ENCODE results near the gene DST. TPM values are rescaled to one million over a fixed set of nuclear protein-coding genes. Genes with fewer than 3 reads are reported as not detected.

The DST gene
- total RNA-seq, 1 experiment from 2014 or later, result 75.5 TPM

DNA sequence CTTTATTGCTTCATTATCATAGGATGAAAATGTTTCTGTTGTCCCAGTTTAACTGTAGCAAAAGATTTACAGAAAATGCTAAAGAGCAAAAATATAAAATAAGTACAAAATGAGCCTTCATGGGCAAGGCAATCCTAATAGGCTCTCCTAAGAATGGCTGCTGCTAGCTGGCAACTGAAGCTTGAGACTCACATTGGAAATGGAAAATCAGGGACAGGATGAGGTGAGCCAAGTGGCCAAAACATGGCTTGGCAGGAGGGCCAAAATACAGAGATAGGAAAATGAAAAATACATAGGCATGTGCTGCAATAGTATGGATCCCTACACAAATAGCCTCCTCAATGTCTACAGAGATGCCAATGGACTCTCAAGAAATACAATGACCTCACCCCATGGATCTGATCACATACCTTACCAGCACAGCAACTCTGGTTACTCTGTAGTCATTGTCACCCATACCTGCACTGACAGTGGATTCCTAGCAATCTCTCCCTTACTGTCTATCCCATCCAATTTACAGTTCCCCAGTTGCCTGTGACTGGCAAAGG, 105.4 kb downstream of the DST start:
- DNase-seq (ENCODE audit: low spot score), result no peak

DNA sequence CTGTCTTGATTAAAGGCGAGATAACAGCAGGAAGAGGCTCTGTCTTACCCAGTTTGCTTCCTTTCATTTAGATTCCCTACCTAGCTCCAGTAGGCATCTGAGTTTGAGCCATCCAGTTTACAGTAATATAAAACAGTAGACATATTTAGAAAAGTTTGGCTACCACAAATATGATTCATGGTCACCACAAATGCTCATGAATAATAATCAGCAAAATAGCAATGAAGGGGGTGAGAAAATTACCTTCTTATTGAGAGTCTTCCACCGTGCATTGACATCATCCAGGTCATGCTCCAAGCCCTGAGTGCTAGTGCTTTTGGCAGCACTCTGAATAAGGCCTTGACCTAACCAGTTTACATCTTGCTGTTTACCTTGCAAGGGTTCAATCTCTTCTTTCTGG, 106.2 kb downstream of the DST start:
- no peak for DNase-seq (ENCODE audit: low spot score)

DNA sequence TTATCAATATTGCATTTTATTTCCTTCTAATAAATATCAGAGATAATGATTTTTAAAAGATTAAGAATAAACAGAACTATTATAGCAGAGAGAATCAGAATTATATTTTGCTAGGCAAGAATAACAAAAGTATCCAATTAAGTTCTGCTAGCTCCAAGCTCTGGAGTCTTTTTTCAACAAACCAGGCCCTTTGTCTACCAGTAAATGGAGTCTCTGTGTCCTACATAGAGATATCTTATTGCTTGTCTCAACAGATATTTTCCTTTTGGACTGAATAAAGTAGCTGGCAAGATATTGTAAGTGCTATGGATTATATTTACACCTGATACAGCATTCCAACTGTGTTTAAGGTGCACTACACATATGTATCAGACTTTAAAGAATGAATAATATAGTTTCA, 107.1 kb downstream of the DST start:
- DNase-seq (ENCODE audit: low spot score), result no peak

DNA sequence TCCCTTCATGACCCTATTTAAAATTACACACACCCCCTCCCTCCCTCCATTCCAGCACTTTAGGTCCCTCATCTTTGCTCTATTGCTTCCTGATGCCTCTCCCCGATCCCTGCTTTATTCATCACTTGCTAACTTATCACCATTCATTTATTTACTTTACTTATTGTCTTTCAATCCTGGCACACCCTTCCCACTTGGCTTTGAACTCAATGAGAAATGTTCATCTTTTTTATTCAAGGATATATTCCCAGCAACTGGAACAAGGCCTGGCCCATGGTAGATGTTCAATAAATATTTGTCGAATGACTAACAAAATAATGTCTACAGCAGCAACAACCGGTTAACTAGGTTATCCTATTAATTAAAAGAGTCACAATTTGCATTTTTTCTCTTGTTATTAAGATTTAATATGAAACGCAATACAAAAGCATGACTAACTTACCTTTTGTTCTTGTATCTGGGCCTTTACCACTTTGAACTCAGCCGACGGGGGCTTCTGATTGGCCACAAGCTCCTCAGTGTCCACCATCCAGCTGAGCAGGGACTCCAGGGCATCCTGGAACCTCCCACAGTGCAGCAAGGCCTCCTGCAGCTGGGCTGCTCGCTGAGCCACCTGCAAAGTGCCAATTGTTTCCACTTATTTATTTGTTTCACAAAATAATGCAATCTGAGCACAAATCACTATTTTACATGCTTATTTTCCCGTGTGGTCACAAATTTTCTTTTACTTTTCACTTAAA, 107.8 kb downstream of the DST start:
- no peak for DNase-seq (ENCODE audit: low spot score)

DNA sequence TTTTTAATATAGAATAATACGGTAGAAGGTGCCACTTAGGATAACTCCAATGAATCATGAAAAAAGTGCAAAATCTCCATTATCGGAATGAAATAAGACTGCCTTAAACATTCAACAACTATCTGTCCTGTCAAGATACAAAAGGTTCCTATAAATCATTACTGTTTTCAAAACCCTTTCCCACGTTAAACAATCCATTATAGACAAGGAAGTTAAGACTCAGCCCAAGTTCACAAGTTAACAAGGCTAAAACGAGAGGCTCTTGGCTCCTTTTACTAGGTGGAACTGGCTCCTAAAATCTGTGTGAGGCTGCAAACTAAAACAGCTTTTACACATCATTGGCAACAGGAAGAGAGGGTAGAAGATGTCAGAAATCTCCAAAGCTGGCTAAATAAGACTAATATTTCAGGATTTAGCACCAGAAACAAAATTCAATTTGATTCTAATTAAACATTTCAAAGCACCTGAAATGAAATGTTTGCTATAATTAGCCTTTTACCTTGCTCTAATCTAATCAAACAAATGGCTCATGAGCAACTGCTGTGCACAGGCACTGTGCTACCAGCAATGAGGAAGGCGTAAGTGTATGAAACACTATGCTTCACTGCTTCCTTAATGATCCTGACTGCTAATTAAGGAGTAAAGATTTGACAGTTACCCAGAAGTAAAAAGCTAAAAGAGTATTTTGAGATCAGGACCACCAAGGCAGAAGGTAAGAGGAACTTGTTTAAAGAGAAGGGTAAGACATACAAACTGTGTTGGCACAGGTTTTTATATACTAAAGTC, 109.7 kb downstream of the DST start:
- DNase-seq (ENCODE audit: low spot score), result no peak

DNA sequence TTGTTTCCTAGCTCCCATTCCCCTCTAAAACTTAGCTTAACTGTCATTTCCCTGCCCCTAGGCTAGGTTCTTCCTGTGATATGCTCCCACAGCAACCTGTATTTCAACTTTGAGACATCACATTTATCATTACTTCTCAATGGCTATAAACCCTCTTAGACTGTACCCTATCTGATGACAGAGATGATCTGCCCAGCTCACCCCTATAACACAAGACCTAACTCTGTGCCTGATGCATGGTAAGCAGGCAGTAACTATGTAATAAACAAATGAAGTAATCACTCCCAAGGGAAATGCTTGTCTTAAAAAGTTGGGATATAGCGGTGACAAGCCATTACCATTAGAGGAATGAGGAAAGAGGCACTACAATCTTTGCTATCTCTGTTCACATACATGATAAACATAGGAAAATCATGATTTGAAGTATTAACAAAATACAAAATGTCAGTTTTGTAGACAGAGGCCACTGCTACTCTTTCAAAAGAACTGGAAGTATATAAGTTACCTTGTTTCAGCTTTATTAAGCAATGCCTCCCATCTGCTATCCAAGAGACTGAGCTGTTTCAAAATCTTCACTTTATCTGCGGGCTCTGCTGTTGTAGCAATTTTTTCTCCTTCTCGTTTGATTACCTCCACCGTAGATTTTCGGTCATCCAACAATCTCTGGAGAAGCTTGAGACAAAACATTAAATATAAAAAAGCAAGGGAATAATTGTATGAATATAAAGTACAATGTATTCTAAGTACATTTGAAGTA, 110.7 kb downstream of the DST start:
- no peak for DNase-seq (ENCODE audit: low spot score)

DNA sequence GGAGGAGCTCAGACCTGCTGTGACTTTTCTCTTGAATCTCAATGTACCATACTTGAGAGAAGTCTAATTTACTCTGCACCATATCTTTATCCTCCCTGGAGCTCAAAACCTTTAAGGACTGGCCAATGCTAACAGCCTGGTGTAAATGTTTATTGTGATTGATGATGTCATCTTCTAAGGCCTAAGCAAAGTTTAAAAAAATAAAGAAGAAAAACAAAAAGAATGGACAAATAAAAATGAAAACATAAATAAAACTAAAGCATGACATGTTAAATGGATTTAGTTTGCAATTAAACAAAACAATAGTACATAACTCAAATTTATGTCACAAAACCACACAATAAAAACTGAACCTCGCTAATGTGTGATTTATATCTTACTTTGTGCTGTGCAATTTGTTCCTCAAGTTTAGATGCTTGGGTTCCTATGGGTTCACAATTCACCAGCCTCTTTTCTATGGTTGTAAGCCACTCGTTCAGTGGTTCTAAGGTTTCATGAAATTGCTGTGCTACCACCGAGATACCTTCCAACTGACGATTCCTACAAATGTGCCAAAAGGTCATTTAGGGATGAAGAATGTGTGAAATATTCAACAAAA, 113.0 kb downstream of the DST start:
- peak; percentile 48 for DNase-seq (ENCODE audit: low spot score)

DNA sequence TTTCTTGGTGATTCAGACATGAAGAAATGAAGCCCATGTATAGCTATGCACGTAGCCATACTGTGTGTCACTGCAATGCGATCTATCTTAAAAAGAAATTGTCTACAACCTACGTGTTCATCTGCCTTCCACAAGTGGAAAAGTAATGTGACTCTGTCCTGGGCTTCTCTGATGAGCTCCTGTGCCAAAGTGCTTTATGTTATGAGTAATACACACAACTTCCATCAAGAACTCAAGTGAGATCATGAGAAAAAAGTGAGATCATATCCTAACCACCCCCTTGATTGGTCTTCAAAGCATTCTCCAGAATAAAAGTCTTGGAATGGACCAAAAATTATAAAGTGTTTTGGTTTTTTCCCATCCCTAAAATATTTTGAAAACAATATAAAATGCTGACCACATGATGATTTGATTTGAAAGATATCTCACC, 114.3 kb downstream of the DST start:
- peak; percentile 81 for DNase-seq (ENCODE audit: low spot score)

DNA sequence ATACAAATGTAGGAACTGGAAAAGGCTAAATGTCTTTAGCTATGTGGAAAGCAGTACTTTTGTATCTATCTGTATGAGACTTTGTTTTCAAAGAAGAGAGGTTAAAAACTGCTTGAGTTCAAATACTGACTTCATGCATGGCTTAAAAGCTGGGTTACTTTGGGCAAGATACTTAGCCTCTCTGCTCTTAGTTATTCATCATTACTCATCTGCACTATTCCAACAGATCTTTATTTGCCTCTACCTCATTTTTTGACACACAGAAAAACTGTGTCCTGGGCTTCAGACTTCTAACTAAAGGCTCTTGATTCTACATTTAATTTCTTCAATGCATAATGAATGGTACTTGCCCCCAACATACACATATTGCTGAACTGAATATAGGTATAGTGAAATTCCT, 114.8 kb downstream of the DST start:
- no peak for DNase-seq (ENCODE audit: low spot score)

DNA sequence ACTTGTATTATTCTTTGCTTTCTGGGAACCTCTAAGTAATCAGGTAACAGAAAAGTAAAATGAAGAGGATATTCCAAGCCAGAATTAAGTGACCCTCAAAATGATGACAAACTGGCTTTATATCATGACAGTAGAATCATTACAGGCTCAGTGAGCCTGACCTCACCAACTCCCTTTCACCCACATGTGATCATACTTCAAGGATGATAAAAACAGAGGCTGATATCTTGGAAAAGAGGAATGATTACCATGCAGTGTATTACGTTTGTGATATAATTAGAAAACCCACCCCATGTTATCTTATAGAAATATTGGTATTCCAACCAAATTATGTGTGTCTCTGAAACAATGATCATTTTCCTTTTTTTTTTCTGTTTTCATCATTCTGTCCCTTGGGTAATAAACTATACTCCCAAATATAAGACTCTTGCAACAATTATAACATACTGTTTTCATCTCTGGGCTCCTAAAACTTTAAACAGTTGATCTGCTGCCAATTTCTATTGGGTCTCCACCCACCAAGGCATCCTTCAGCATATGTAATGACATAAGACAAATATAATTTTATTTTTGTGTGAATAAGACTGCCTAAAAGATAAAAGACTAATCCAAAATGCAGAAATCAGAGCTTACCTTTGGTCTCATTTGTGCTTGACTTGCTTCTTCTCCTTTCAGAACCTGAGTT, 115.7 kb downstream of the DST start:
- DNase-seq (ENCODE audit: low spot score), result no peak

DNA sequence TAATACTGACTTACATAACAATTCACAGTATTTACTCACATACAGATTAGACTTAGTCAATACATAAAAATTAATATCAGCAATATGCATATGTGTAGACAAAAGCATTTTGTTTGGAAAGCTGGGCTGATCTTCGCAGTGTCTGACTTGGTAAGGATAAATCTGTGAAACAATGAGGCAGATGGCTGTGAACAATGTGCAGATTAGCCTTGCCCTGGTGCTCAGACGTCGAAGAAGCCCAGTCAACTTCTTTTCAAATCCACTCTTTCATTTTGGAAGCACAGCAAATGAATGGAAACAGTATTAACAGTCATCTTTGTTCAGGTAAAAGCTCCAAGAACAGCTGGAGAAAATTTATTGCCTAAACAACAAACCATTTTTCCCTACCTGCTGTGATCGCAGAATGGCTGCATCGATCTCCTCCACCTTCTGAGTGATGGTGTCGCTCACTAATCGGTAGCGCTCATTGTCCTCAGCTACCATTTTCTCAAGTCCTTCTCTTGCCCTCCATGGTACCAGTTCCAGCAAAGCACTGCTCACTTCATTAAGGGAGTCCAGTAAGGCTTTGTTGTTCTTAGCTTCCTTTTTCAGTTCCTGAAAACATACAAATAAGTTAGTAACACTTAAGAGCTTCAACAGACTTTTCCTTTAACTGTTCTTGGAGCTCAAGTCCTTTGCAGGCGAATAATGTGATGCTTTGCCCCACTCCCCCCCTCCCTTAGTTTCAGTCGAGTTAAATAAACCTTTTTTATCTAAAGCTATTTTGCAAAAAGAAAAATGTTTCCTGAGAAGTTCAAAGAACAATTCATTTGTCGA, 116.5 kb downstream of the DST start:
- DNase-seq (ENCODE audit: low spot score), result no peak

DNA sequence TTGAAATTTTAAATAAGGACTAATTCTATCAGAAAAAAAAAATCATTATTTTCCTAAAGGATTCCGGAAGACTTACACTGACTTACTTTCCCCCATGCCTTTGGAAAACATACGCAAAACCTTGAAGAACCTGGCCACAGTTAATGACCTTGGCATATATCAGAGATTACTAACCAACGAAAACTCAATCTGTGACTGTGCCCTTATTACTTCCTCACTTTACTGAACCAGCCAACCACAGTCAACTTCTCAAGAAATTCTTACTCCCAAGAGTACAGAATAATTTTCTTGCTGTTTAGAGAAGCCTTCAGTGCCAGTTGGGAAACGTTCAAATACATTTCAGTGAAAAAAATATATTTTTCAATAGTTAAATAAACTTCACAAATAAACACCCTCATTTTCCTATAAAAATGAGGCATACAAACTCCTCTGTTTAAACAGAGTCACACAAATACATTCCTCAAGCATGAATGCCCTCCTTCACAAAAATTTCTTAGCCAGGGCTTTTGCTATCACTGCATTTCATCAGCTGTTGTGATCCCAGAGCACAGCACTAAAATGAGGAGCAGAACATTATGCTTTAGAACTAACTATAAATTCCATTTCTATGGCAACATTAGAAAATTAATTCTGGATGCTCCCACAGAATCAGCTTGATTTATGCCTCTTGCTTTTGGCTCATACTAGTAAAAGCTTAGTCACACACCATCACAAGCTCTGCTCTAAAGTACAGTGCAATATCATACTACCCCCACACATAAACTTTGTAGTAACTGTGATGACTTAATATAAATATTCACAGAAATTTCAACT, 117.6 kb downstream of the DST start:
- DNase-seq (ENCODE audit: low spot score), result peak; percentile 83

DNA sequence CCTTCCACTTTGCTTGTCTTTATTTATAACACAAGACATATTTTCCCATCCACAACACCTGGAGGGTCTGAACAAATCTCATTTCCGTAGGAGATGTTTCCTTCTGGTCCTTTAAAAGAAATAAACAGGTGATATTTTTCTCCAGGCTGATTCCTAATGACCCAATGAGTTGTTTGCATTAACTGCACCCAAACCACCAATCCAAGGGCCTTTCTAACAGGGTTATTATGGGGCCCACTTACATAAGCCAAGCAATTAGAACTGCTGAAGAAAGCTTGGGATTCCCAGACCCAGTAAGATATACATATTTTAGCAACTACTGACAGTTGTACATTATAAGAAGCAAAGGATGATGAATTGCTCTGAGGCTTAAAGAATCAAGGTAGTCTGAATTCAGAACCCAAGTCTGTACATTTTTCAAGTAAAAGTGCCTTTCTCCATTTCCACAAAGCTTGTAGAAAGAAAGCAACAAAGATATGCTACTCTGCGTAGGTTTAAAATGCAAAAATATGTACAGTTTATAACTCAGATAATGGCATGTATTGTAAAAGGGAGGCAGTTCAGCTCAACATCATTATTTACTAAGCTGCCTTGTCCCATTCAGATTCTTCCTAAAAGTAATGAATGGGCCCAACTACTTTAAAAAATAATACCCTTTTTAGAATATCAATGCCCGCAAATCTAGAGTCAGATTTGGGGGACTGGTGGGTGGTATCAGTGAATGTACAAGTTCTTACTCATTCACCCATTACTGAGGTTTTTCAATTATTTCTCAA, 120.0 kb downstream of the DST start:
- DNase-seq (ENCODE audit: low spot score), result no peak

DNA sequence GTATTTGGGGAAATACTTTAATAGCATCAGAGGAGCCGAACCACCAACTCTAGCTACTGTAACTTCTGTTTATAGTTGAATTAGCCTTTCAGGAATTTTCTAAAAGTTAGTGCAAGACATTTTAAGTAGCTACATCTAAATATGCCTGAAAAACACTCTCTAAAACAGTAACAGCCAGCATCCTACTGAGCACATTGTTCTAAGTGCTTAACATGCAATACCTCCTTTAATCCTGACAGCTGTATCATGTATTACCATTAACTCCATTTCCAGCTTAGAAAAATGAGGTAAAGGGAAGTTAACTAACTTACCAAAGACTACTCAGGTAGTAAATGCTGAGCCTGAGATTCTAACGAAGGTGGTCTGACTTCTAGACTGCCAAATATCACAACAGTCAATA, 120.7 kb downstream of the DST start:
- no peak for DNase-seq (ENCODE audit: low spot score)

DNA sequence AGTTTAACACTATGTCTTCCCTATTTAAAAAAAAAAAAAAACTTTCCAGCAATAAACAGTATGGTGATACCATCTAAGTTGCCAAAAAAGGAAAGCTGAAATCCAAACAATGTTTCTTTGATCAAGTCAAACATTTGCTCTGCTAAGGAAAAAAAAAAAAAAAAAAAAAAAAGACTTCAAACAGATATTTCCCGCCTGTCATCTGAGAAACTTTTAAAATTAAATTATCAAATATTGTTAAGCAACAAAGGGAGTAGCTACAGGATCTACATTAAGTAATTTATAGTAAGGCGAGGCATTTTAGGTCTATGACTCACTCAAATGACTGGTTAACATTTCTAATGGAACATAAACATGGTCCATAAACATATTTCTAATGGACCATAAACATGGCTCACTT, 121.2 kb downstream of the DST start:
- DNase-seq (ENCODE audit: low spot score), result no peak

DNA sequence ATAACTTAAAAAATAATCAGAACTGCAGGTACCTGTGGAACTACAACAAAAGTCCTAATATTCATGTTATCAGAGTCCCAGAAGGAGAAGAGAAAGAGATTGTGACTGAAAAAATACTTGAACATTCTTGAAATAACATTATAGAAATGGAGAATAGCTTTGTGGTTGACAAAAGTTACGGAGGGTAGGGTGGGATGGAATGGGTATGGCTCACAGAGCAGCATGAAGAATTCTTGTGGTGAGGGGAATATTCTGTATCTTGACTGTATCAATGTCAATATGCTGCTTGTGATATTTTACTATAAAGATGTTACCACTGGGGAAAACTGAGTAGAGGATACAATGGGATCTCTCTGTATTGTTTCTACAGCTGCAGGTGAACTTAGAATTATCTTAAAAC, 122.5 kb downstream of the DST start:
- no peak for DNase-seq (ENCODE audit: low spot score)

DNA sequence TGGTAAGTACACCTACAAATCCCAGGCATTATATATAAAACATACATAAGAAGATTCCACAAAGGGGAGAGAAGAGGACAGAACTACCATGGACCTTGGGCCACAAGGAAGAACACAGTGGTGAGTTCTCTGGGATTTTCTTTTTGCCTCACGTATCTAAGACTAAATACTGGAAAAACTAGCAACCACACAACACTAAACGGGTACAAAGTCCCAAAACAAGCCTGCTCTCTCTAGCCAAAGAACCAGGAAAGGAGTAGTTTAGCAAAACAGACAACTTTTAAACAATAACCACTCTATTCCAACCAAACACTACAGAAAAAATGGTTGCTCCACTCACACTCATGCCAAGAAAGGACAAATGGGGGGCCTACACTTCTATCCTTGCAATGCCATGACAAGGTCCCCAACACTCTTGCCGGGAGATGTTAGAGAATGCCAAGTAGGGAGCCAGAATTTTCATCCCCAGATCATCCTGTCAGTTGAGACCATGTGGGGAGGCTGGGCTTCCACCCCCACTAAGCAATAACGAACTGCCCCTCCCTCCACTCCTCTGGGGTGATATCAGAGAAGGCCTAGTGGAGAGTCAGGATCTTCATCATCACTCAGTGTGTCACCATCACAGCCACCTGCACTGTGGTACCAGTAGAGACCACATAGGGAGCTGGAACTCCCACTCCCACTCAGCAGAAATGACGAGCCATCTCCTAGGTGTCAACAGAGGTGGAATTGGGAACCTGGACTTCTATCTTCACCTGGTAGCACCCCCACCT, 123.5 kb downstream of the DST start:
- DNase-seq (ENCODE audit: low spot score), result no peak

DNA sequence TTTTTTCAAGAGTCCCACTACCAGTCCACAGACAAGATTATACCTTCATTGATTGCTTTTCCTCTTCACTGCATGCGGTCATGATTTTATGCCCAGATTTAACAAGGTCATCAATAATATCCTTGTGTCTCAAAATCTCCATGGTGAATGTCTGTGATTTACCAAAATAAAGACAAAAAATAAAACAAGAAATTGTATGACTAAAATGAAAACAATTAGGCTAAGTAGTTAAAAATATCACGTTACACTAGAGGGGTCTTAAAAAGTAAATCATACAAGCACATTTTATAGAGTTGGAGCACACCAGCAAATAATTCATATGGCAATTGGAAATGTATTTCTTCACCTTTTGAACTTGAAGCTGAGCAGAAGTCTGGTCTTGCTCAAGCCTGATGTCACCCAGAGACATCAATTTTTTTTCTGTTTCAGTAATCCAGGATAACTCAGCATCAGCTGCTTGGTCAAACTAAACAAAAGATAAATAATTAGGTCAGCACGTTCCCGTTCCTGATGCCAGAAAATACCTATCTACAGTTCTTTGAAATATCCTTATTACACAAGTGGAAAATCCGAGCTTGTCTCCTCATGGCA, 125.4 kb downstream of the DST start:
- DNase-seq (ENCODE audit: low spot score), result no peak

Data from H4 (cell line).